NCI-H2107 treated with DMSO at 0.1 percent for 48 hours (cell line): ENCODE data around the gene ADAMTSL2.

Source experiments
- DNase-seq: peaks from one replicate; lab custom pipeline; 2025; ENCODE audit not compliant: unreplicated experiment; lab: John Stamatoyannopoulos, UW

The ADAMTSL2 gene

GRCh38 chr9:133499892-133500270, 34.6 kb upstream of the ADAMTSL2 start:
- no peak for DNase-seq

DNA sequence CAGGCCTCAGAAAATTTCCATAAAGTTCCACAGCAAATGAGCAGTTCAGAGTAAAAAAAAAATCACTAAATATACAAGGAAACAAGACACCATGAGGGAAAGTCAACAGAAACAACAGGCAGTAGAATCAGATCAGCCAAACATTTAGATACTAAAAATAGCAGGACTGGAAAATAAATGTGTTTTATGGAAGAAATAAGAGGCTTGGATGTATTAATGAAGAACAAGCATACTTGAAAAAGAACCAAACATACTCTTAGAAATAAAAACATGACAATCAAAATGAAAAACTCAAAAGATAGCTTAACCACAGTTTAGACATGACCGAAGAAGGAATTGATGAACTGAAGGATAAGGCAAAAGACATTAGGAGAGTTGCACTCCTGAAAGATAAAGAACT, 32.4 kb upstream of the ADAMTSL2 start:
- no peak for DNase-seq

DNA sequence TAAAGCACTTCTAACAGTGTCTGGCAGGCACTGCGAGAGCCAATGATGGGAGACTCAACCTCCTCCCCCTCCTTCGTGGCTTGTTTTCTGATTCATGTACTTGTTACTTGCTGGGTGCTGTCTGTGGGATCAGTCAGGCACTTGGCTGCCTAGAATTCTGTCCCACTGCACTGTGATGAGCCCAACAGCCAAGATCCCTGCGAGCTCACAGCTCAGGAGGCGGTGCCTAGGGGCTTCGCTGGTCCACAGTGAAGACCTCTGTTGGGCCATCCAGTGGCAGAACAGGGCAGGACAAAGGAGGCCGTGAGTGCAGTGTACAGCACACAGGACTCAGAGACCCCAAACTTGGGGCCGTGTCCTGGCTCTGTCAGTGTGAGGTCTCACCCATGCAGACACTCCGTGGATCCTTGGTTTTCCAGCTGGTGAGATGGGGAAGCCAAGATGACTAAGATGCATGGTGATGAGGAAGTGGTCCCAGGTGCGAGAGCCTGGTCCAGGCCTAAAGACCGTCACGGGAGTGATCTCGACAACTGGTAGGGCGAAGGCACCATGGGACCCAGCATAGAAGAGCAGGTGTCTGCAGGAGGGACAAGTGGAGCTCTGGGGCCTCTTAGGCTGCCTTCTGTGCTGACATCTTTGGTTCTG, 29.2 kb upstream of the ADAMTSL2 start:
- no peak for DNase-seq

DNA sequence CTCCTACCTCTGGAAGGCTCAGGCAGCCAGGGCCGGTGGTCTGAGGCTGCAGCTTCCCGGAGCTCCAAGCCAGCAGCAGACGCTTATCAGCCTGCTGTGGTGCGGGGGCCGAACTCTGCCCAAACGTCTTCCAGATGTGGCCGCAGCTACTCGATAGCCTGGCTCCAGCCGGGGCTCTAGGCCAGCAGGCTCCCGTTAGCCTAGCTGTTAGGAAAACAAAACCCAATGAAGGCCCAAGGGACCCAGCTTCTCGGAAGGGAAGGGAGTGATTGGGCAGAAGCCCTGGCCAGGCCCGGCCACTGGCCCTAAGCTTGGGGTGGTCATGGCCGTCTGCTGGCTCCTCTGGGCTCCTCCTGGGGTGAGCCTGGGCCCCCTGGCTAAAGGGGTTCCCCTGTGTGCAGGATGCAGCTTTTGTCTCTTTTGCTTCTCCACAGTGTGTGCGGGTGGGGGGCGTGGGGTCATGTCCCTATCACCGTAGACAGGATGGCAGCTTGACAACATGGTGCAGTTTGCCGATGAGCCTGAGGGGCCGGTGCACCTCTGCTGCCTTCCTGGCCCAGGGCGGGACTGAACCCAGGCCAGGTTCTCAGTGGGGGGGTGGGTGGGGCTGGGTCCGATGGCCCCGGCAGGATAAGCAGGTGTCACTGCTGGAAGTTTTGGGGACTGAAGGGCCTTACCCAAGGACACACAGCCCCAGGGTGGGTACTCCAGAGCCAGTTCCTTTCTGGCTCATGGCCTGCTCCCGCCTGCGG, 28.4 kb upstream of the ADAMTSL2 start:
- no peak for DNase-seq

DNA sequence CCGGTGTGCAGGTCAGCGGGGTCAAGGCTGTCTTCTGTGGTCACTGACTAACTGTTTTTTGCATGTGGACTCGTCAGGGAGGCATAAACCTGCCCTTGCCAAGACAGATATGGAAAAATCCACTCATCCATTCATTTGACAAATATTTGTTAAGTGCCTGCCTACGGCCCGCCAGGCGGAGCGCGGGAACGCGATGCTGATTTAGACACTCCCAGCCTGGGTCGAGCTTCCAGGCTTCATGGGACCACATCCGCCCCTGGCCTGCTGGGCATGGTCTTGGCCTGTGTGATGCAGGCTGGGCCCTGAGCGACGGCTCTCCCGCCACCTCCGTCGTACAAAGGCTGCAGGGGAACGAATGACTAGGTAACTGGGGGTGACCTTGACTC, 27.9 kb upstream of the ADAMTSL2 start:
- DNase-seq = no peak

DNA sequence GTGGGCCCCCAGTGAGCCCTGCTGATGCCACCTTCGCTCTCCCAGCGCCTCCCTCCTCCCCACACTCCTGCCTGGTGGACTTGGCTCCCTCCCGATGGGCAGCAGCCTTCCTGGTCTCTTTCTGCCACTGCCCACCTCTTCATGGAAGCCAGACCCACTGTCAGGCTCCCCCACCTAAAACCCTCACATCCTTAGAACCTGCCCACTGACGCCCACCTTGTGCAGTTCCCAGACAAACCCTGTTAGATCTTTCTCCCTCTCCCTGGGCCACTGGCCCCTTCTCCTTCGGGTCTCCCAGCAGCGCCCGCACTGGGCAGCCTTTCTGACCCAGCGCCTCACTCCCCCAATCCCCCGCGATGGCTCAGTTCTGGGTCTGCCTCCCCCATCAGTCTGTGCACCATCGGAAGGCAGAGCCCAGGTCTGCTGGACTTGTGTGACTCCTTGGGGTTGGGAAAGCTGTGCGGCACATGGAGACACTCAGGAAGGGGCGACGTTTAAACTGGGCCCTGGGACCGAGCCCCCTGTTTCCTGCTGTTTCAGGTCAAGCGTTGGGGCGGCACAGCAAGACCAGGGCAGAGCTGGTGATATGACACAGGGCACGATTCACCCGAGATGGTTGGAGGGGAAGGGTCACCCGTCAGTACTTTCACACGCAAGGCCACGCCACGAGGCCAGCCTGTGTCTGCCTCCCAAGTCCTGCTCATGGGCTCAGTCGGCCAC, 27.1 kb upstream of the ADAMTSL2 start:
- no peak for DNase-seq

DNA sequence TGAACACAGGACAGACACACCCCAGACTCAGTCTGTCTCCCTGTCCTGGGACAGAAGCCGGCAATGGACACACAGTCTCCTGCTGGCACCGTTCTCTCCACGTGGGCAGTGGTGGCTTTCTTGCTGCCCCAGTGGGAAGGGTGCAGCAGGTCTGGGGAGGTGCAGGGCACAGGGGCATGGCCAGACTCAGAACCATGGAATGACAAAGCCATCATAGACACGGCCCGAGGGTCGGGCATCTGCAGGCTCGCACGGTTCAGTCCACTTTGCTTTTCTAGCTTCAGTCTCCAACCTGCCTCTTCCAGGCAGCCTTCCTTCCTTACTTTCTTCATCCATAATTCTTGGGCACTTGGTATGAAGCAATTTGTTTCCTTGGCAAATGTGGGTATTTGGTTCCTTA, 26.5 kb upstream of the ADAMTSL2 start:
- DNase-seq = no peak

- DNase-seq = peak; percentile 84
These were observed 25.1 kb upstream of the ADAMTSL2 start for GRCh38 chr9:133509179-133510083.

DNA sequence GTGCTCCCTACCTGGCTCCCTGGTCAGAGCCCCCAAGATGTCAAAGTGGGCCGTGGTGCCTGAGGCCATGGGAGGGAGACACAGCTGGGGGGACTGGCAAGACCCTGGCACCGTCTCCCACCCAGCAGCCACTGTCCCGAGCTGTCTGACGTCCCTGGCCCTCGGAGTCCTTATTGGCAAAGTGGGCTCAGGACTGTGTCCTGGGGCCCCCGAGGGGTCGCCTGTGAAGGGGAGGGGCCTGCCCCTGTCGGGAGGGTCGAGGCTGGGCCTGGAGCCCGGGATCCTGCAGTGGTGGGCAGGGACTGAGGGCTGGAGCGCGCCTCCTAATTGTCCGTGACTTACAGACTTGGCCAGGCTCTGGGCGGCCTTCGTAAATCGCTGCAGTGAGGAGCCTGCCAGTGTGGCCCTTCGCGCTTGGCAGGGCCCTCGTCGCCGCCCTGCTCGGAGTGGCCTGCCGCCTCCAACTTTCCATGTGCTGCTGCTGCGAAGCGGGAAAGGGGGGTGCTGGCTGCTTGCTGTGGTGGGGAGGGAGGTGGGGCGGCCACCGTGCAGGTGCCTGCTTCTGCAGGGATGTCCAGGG, 23.5 kb upstream of the ADAMTSL2 start:
- no peak for DNase-seq

GRCh38 chr9:133511607-133512006, 22.9 kb upstream of the ADAMTSL2 start:
- no peak for DNase-seq

DNA sequence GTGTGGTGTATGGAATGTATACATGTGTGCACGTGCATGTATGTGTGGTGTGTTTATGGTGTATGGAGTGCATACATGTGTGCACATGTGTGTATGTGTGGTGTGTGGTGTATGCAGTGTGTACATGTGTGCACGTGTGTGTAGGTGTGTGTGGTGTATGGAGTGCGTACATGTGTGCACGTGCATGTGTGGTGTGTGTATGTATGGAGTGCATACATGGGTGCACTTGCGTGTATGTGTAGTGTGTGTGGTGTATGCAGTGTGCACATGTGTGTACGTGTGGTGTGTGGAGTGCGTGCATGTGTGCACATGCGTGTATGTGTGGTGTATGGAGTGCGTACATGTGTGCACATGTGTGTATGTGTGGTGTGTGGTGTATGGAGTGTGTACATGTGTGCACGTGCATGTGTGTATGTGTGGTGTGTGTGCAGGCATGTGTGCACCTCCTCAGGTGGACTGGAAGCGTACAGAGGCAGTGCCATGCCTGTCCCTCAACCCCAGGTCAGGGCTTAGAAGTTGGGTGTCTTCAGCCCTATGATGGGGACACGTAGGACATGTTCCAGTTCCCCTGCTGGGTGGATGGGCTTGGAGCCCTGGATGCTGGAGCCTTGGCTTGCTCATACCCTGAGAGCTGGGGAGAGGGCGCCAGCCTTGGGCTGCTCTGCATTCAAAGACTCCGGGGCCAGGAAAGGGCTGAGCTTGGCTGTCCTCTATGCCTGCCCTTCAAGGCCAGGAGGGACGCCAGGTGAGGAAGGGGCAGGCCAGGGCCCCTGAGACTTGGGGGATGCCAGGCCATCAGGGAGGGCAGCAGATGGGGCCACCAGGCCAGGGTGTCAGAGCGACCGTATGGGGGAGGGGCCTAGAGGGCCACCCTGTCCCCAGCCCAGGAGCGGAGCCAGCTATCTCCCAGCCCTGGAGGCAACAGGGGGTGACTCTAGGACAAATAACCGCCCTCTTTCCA, 22.0 kb upstream of the ADAMTSL2 start:
- DNase-seq = no peak

- no peak for DNase-seq
These were observed 21.0 kb upstream of the ADAMTSL2 start for GRCh38 chr9:133513214-133514100.

DNA sequence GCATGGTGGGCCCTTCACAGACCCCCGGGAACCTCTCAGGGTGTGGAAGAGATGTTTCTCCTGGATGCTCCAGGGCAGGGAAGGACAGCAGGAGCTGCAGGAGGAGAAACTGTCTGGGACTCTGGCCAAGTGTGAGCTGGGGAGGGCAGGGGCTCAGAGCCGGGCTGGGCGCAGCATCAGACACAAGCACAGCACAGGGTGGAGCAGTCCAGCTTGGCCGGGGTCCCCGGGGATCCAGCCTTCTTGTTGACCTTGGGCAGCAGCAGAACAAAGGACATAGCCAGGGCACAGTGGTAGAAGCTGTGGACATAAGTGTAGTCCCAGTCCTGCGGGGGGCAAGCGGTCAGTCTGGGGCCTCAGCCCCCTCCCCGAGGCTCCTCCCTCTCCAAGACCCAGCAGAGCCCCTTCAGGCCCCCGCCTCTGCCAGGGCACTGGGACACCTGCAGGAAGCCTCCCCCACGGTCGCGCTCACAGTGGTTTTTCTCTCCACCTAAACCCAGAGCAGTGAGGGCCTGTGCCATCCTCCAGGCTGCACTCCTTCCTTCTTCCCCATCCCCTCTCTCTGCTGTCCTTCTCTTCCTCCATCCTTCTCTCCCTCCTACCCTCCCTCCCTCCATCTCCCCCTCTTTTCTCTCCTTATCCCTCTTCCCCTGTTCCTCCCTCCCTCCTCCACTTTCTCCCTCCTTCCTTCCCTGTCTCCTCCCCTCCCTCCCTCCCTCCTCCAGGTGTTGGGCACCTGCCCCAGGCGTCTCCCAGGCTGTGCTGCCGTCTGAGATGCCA, 19.9 kb upstream of the ADAMTSL2 start:
- DNase-seq = peak; percentile 10

- no peak for DNase-seq
These were observed 19.3 kb upstream of the ADAMTSL2 start for GRCh38 chr9:133515240-133515610.

- DNase-seq = no peak
These were observed 18.8 kb upstream of the ADAMTSL2 start for GRCh38 chr9:133515615-133516255.

- DNase-seq = no peak
These were observed 18.1 kb upstream of the ADAMTSL2 start for GRCh38 chr9:133516256-133516960.

- DNase-seq = no peak
These were observed 17.5 kb upstream of the ADAMTSL2 start for GRCh38 chr9:133516961-133517350.
